Cardiac septum (tissue), 1 donor: ENCODE data around the gene IL26. TPM values are rescaled to one million over a fixed set of nuclear protein-coding genes. Genes with fewer than 3 reads are reported as not detected.
A peak's percentile ranks its signal among the peaks of the same experiment; 100 is the strongest.

Experiments
- DNase-seq: peaks from one replicate; pipeline ENCODE4 v3.0.0-alpha.2; 2020; ENCODE audit warnings: low spot score
- intact Hi-C: fragments of 100-400 bp; cut with DNase I; formaldehyde crosslinking; loops from one replicate; pipeline ENCODE4 v1.14.0; 2022
- total RNA-seq: library from RNA; stranded (reverse); fragmentation: NEBNext Ultra II Directional; extraction: Animal tissue kit (Norgen Biotek cat#: 25700); gene quantifications from one replicate; pipeline ENCODE4 v1.2.1, GENCODE V29; 2021
- donor health status: DM: no; HTN: no; CAD: no.

IL26 gene
- total RNA-seq, 1 donor from 2014 or later: not detected

GRCh38 chr12:68242777-68243176 is 17.2 kb upstream of the IL26 start:
- no peak for DNase-seq
- intact Hi-C loops: no loop called here

- DNase-seq: no peak
- intact Hi-C loops: no loop called here
Measured at GRCh38 chr12:68240975-68241374, 15.4 kb upstream of the IL26 start.

- DNase-seq: no peak
- intact Hi-C loops: no loop called here
Measured at GRCh38 chr12:68240079-68240478, 14.5 kb upstream of the IL26 start.

GRCh38 chr12:68239309-68239982 is 13.8 kb upstream of the IL26 start:
- DNase-seq: no peak
- intact Hi-C loops: no loop called here

GRCh38 chr12:68237619-68238018 is 12.0 kb upstream of the IL26 start:
- intact Hi-C loops: no loop called here
- no peak for DNase-seq

- intact Hi-C loops: no loop called here
- DNase-seq: no peak
Measured at GRCh38 chr12:68237078-68237477, 11.5 kb upstream of the IL26 start.

- intact Hi-C loops: no loop called here
- DNase-seq: no peak
Measured at GRCh38 chr12:68236421-68237059, 10.9 kb upstream of the IL26 start.

GRCh38 chr12:68235576-68235975 is 10.0 kb upstream of the IL26 start:
- intact Hi-C loops: no loop called here
- DNase-seq: no peak

- DNase-seq: no peak
- intact Hi-C loops: no loop called here
Measured at GRCh38 chr12:68234140-68234539, 8.5 kb upstream of the IL26 start.

GRCh38 chr12:68233498-68233897 is 7.9 kb upstream of the IL26 start:
- DNase-seq: no peak
- intact Hi-C loops: no loop called here

GRCh38 chr12:68231691-68232090 is 6.1 kb upstream of the IL26 start:
- intact Hi-C loops: no loop called here
- no peak for DNase-seq

- no peak for DNase-seq
Measured at GRCh38 chr12:68231229-68231628, 5.6 kb upstream of the IL26 start.

GRCh38 chr12:68229956-68230355 is 4.3 kb upstream of the IL26 start:
- intact Hi-C loops: no loop called here
- no peak for DNase-seq

More at GRCh38 chr12:68231229-68231628, 5.6 kb upstream of the IL26 start:
- intact Hi-C loops: no loop called here

GRCh38 chr12:68227356-68227755 is 1.7 kb upstream of the IL26 start:
- intact Hi-C loops: no loop called here

GRCh38 chr12:68224613-68225285 is 861 bp downstream of the IL26 start:
- intact Hi-C loops: loop anchor here (5.0 kb wide), 1 partner anchor 867 kb away; no protein-coding TSS in a partner anchor
- DNase-seq: no peak

More at GRCh38 chr12:68227356-68227755, 1.7 kb upstream of the IL26 start:
- no peak for DNase-seq

GRCh38 chr12:68223067-68223747 is 2.4 kb downstream of the IL26 start:
- peak; percentile 82 for DNase-seq
- intact Hi-C loops: loop anchor here (1.0 to 5.0 kb wide), 2 partner anchors 94 to 866 kb away; no protein-coding TSS in a partner anchor

GRCh38 chr12:68222326-68222725 is 3.3 kb downstream of the IL26 start:
- DNase-seq: no peak
- intact Hi-C loops: loop anchor here (5.0 kb wide), 1 partner anchor 865 kb away; no protein-coding TSS in a partner anchor

GRCh38 chr12:68221497-68221896 is 4.1 kb downstream of the IL26 start:
- DNase-seq: no peak
- intact Hi-C loops: loop anchor here (5.0 kb wide), 1 partner anchor 864 kb away; no protein-coding TSS in a partner anchor

- no peak for DNase-seq
- intact Hi-C loops: no loop called here
Measured at GRCh38 chr12:68210875-68211274, 14.7 kb downstream of the IL26 start.
